ENCODE results near the gene FRMPD4.
"Not testable (repeated sequence)": the region's sequence is repeated elsewhere in the genome, so short reads cannot be mapped to it uniquely, and the experiment has no call there.

The FRMPD4 gene

DNA sequence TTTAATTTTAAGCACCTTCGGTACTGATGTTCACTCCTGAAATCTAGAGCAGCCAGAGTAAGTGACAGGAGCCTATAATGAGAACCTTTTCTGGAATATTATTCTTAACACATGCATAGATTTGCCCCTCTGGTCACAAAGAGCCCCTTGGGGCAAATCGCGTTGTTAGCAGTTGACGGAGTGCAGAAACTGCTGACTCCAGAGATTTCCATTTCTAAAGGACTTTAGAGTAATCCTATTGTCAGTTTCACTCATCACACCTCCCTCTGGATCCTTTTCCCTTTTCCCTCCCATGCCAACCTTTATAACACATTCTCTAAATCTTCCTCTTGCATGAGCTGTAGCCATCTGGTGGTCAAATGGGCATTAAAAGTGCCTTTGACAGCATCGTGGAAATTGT is 388.0 kb downstream of the FRMPD4 start:
- no peak for DNase-seq (ENCODE audit: low read depth)

DNA sequence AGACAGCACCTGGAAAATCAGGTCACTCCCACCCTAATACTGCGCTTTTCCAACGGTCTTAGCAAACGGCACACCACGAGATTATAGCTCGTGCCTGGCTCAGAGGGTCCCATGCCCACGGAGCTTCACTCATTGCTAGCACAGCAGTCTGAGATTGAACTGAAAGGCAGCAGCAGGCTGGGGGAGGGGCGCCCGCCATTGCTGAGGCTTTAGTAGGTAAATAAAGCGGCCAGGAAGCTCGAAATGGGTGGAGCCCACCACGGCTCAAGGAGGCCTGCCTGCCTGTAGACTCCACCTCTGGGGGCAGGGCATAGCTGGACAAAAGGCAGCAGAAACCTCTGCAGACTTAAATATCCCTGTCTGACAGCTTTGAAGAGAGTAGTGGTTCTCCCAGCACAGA is 399.8 kb downstream of the FRMPD4 start:
- DNase-seq (ENCODE audit: low read depth) = not testable (repeated sequence)

DNA sequence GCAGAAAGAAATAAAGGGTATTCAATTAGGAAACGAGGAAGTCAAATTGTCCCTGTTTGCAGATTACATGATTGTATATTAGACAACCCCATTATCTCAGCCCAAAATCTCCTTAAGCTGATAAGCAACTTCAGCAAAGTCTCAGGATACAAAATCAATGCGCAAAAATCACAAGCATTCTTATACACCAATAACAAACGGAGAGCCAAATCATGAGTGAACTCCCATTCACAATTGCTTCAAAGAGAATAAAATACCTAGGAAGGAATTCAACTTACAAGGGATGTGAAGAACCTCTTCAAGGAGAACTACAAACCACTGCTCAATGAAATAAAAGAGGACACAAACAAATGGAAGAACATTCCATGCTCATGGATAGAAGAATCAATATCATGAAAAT is 404.0 kb downstream of the FRMPD4 start:
- DNase-seq (ENCODE audit: low read depth) = not testable (repeated sequence)

DNA sequence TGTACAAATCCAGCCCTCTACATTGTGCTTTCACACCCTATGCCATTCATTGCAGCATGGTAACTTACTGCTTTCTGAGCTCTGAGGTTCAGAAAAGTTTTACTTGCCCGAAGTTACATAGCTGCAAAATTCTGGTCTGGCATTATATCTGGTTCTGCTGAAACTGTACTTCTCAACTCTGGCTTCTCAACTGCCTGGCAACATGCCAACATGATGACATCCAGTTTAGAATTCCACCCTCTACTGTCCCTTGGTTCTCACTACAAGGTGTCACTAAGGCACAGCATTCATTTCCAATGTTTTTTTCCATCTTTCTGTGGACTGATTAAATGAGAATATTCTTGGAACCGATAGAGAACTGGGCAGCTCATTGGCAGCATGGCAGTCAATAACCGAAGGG is 410.1 kb downstream of the FRMPD4 start:
- DNase-seq (ENCODE audit: low read depth) = no peak

DNA sequence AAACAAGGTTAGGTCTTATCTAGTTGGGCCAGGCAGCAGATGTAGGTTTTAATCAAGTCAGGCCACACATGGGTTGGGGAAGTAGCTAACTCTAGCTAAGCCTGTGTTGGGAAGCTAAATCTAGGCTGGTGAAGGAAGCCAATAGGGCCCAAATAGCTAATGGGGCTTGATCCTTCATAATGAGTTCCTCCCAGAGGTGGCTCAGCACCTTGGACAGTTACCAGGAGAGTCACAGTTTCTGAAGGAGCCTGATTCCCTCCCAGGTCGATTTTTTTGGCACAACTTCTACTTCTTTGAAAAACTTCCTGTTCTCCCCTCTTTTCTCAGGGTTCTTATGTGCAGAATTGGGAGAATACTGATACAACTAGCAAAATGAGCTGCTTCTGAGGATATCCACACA is 410.5 kb downstream of the FRMPD4 start:
- peak; percentile 48 for DNase-seq (ENCODE audit: low read depth)

DNA sequence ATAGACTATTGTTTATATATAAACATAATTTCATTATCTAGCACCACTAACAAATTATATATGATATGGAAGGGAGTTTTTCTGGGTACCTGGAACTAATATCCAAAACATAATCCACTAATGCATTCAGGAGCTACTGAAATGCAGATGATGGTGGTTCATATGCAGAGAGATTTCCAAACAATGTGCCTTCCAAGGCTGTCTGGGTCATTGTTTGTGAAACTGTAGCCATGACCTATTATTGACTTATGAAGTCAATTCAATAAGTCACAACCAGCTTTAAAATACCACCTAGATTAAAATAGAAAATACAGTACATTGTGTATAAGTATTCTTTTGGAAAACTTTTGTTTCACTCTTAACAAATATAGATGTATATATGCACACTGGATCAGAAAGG is 415.9 kb downstream of the FRMPD4 start:
- DNase-seq (ENCODE audit: low read depth) = no peak

DNA sequence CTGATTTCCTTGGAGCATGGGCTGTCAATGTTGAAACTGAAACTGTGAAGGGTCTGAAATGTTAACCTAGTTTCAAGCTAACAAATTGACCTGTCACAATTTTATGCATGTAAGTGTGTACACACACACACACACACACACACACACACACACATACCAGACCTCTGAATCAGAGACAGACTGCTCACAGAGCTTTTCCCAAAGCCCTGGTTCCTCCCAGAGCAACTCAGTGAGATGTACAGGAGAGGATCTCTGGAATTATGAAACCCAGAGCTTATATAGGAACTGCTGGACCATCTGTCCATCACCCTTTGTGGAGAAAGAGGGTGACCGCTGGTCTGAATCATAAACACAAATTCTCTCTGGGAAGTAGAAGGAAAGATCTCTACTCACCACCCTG is 424.8 kb downstream of the FRMPD4 start:
- peak; percentile 57 for DNase-seq (ENCODE audit: low read depth)

DNA sequence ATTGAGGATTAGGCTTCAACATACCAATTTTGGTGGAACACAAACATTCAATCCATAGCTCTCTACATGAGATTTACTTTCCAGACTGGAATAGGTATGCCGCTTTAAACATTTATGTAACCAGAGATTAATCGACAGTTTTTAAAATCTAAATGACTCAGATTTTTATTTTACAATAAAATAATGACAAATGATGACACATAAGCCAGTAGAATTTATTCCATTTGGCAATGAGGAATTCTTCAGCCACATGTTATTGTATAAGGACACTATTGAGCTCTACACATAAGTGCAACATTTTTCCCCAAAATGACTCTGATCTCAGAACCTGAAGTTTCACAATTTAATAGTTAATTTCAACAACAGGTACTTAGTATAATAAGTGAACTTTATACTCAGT is 425.9 kb downstream of the FRMPD4 start:
- no peak for DNase-seq (ENCODE audit: low read depth)

DNA sequence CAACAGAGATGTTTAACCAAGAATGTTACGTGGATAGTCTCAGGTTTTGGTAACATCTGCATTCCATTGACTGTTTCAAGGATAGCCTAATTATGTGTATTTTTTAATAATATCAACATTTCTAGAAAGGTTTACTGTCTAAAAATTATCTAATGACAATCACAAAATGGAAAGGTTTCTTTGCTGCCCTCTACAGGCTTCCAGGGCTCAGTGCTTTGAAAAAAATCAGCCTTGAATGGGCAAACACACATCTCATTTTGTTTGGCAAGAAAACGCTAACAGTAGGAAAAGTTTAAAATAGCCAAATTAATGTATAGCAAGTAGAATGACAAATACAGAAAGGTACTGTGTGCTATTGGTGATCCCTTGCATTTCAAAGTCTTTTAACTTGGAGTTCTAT is 429.6 kb downstream of the FRMPD4 start:
- DNase-seq (ENCODE audit: low read depth) = peak; percentile 21

DNA sequence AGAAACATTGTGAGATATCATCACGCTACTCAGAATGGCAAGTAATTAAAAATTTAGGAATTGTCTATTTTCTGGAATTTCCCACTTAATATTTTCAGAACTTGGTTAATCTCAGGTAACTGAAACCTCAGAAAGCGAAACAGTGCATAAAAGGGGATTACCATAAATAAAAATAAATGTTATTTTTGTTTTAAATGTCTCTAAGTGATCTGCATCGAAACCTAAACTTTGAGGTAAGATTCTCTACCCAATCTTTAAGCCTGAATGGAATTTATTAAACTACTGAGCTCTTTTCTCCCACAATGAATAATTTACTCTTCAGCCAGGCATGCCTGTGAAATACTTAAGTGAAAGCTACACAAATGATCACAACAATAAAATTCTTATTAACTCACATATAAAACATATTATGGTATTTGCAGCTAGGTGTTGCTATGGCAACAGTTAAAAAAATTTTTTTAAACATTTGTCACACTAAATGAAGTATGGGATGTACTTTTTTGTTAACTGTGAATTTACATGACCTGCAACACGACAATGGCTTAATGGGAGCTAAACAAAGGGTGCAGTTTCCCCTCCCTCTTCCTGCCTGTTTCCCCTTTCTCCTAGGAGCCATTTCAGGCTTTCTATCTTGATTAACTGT is 432.7 kb downstream of the FRMPD4 start:
- DNase-seq (ENCODE audit: low read depth) = no peak

DNA sequence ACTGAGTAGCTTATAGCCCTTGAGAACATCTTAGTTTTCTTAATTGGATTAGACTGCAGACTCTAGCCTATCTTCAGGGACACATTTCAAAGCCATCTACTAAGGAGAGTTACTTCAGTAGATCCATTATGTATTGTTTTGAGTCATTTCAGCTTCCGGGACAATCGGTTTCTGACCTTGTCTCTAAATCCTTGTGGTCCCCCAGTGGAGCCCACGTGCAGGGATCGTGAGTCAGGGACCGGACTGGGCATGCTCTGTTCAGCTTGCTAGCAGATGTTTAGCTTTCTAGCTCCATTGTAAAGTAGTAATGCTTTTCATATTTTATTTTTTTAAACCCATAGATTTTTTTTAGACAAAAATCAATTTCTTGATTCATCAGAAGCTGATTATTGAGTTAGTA is 441.0 kb downstream of the FRMPD4 start:
- DNase-seq (ENCODE audit: low read depth) = no peak

DNA sequence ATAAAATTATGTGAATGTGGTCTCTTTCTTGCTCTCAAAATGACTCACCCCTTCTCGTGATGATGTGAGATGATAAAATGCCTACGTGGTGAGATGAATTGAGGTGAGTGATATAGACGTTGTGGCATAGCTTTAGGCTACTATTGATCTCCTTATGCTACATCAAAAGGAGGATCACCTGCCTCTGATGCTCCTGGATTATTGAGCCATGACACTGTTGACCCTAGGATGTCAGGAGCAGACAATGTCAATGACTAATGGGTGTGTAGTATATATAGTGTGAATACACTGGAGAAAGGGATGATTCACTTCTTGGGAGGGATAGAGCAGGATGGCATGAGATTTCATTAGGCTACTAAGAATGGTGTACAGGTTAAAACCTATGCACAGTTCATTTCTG is 442.3 kb downstream of the FRMPD4 start:
- DNase-seq (ENCODE audit: low read depth) = peak; percentile 2

DNA sequence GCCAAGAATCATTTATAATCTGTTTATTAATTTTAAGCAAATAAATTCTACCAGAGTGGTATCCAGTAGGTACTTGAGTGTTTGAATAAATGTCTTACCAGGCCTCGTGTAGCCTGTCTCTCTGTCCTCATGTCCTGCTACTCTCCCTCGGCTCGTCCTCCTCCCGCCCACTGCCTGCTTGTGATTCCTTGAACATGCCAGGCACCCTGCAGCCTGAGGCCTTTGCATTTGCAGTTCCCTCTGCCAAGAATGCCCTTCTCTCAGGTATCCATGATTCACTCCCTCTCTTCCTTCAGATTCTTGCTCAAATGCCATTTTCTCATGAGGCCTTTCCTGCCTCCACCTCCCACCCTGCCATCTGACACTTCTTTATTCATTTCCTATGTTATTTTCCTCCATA is 443.3 kb downstream of the FRMPD4 start:
- no peak for DNase-seq (ENCODE audit: low read depth)

DNA sequence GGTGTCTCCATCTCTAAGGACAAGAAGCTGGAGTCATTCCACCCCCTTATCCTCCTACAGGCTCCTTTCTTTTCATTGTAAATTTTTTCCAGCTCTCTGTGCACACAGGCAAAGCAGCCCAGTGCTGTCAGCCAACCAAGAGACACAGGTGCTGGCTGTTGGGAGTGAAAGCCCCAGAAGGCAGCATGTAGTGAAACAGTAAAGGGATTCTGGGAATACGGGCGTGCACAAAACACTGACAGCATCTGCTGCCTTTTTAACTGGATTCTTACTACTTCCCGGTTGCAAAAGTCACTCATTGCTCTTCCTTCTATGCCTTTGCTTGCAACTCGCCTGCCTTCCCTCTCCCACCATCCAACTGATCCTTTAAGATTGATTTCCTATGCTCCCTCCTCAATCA is 444.4 kb downstream of the FRMPD4 start:
- no peak for DNase-seq (ENCODE audit: low read depth)

DNA sequence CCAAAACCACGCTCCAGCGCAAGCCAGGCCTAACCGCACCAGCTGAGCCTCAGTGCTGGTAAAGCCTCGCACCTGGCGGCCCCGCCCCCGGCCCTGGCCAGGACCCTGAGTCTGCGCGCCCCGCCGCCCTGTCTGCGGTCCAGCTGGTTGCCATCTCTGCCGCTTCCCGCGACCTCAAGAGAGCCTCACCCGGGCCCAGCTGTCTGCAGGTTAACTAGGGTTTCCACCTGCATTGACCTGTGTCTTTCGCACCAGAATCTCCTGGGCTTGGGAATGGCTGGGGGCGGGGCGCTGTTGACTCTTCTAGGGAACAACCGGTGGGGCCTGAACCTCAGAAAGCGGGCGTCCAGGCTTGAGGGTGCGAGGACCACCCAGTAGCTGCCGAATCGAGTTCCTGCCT is 445.3 kb downstream of the FRMPD4 start:
- DNase-seq (ENCODE audit: low read depth) = no peak

DNA sequence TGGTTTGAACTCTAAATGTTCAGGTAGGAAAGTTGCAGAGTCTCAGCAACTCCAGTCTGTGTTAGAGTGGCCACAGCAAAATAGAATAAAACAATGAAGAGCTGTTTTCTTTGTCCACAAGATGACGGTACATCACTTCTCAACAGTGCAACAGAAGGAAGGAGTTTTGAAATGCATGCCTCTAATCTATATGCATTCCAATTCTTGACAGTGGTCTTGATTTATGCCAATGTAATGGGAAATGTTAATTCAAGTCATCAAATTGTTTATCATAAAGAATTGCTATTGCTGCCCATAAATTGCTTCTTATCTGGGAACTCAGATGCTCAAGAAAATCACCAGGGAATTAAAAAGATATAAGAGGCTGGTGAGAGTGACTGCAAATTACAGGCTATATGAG is 457.4 kb downstream of the FRMPD4 start:
- DNase-seq (ENCODE audit: low read depth) = no peak

DNA sequence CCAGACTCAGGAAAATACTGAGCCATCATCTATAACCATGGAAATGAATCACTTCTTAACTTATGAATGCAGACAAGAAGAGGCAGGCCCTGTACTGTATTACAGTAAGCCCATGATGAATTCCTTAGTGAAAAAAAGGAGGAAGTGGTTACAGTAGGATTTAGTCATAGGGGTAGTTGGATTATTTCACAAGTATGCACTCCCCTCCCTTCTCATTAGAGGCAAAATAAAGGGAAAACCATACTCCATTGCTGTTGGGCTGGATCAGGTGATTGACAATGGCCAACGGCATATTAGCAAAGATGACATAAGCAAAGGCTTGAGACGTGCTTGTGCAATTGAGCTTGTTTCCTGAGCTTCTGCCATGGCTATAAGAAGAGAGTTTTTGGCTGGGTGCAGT is 471.8 kb downstream of the FRMPD4 start:
- DNase-seq (ENCODE audit: low read depth) = peak; percentile 73

DNA sequence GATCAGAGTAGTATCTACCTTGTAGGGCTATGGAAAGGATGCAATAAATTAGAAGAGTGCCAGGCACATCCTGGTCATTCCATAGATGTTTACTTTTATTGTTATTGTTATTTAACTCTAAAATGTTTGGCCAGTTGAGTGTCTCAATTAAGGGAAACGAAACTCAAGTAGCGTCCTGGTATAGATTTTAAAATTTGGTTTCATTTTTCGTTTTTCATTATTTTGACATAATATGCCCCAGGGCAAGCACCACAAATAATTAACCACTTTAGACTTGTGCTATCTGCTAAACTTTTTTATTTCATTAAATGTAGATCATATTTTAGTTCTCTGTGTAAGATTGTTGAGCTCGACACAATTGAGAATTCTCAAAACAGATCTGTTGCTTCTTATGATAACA is 473.2 kb downstream of the FRMPD4 start:
- DNase-seq (ENCODE audit: low read depth) = no peak

DNA sequence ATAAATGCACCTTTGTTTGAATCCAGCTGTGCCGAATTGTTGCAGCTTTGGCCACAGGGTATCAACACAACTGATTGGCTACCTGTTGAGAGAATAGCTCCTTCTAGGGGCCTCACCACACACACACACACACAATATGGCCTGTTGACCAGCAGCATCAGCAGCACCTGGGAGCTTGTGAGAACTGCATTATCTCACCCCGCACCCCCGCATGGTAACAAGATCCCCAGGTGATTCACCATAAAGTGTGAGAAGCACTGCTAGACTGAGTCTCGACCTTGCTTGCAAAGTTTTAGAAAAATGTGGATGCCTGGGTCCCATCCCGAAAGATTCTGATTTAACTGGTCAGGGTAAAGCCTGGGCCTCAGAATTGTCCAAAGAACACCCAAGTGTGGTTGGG is 476.0 kb downstream of the FRMPD4 start:
- DNase-seq (ENCODE audit: low read depth) = no peak

DNA sequence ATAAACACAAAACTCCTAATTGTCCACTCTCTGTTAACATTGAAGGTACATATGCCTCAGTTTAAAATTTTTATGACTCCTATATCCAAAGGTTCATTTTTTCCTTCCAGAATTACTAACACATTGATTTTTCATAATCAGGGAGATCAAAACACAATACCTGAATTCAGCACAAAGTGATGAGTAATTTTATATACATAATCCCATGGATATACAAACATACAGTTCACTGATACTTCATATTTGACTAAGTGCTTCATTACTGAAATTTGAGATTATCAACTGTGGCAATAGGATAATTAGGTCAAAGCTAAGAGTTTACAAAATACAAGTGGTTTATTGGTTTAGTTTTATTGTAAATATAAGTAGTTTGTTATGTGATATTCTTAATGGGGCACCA is 476.8 kb downstream of the FRMPD4 start:
- no peak for DNase-seq (ENCODE audit: low read depth)

DNA sequence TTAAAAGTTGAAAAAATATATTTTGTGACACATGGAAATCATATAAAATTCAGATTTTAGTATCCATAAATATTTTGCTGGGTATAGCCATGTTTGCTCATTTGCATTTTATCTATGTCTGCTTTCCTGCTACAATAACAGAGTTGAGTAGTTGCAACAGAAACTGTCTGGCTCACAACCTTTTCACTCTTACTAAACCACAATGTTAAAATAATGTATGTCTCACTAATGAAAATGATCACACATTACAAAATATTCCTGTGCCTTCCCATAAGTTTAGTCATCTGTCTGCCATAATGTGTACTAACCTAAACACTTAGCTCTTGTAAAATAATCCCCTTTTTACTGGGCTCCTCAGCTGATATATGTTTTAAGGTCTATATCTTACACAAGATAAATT is 479.0 kb downstream of the FRMPD4 start:
- no peak for DNase-seq (ENCODE audit: low read depth)

DNA sequence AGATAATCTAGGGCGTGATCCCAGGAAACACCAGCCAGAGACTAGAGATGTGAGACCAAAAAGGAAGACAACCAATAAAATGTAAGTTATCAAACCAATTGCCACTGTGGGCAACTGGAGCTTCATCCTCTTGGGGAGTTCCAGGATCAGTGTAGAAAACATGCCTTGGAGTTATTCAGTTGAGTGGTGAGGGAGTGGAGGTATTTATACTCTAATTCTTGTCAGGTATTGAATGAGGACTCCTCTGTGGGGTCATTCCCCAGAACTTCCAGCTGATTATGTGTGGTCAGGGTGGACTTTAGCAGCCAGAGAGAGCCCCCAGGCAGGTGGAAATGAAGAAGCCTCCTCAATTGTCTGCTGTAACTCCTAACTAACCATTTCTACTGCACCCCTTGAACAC is 509.0 kb downstream of the FRMPD4 start:
- no peak for DNase-seq (ENCODE audit: low read depth)

DNA sequence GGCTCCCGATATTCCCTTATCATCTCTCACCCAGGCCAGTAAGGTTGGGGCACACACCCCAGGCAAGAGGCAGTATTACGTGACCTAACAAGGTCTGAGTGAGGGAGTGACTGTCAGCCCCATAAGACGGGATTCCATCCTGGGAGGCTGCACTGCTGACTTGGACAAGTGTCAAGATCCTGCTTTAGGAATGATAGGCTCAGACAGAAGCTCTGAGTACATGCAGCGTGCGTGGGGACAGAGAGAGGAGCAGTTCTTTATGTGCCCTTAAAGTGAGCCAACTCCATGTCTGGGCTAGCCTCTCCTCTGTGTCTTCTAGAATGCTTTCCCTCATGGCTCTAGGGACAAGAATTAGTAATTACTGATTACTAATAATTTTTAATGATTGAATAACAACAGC is 510.7 kb downstream of the FRMPD4 start:
- DNase-seq (ENCODE audit: low read depth) = no peak

DNA sequence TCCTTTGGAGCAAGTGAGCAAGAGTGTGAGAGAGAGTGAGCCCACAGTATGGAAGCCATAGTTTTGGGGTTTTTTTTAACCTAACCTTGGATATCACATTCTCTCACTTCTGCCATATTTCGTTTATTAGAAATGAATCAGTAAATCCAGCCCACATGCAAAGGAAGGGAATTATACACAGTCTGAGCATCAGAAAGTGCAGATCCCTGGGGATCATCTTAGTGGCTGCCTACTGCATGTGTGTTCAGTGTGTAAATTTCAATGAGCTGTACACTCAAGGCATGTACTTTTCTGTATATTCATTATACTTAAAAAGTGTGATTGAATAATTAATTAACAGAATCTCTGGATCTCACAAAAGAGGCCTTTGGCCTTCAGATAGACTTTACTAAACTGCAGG is 519.2 kb downstream of the FRMPD4 start:
- DNase-seq (ENCODE audit: low read depth) = no peak

DNA sequence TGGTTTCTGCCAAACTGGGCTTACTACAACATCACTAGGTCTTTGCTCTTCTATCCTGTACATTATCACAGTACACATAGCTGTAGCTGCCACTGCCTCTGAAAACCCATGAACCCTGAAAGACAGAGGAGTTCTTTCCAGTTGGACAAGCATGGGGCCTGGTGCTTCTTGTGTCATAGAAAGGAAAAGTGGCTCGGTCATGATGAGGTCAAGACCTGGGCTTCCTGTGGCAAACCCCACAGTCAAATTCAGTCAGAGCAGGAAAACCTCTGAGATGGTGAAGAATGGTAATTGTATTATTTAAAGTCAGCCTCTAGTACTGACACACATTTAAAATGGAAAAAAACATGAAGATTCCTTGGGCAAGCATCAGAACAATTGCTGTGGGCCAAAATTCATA is 519.6 kb downstream of the FRMPD4 start:
- no peak for DNase-seq (ENCODE audit: low read depth)
